Astrocyte (in vitro differentiated cells and primary cell): ENCODE measurements around the gene COL5A3. TPM values are rescaled to one million over a fixed set of nuclear protein-coding genes. Genes with fewer than 3 reads are reported as not detected.

Experiments used
- DNase-seq: peaks from one replicate; pipeline ENCODE4 v3.0.0-alpha.2; 2010; ENCODE audit warnings: low read depth
- FAIRE-seq: peaks from 2 replicates; lab custom pipeline; 2011; peaks lifted over from hg19 to GRCh38; lab: Jason Lieb, UNC
- H2AFZ ChIP-seq: 2 replicates; pipeline ENCODE4 v1.6.0; 2012; ENCODE audit warnings: low read depth, low read length, inconsistent platforms
- H3K27ac ChIP-seq: 2 replicates; pipeline ENCODE4 v1.5.1; 2011; ENCODE audit warnings: low read depth, low read length, inconsistent platforms
- H3K27me3 ChIP-seq: 2 replicates; pipeline ENCODE4 v1.6.0; 2011; ENCODE audit warnings: low read length, inconsistent platforms; ENCODE audit not compliant: insufficient read depth
- H3K36me3 ChIP-seq: 2 replicates; pipeline ENCODE4 v1.5.1; 2011; ENCODE audit warnings: low read length, inconsistent platforms; ENCODE audit not compliant: insufficient read depth
- H3K4me1 ChIP-seq: 2 replicates; pipeline ENCODE4 v1.5.1; 2011; ENCODE audit warnings: low read length, inconsistent platforms; ENCODE audit not compliant: insufficient read depth
- H3K4me2 ChIP-seq: 2 replicates; pipeline ENCODE4 v1.6.0; 2012; ENCODE audit warnings: low read length, inconsistent platforms
- H3K4me3 ChIP-seq: 2 replicates; pipeline ENCODE4 v1.5.1; 2011; ENCODE audit warnings: low read depth, mild to moderate bottlenecking, low read length, inconsistent platforms; ENCODE audit not compliant: insufficient read depth
- H3K79me2 ChIP-seq: 2 replicates; pipeline ENCODE4 v1.6.0; 2012; ENCODE audit warnings: mild to moderate bottlenecking, low read length, inconsistent platforms; ENCODE audit not compliant: insufficient read depth
- H3K9ac ChIP-seq: 2 replicates; pipeline ENCODE4 v1.6.0; 2012; ENCODE audit warnings: mild to moderate bottlenecking, low read length, inconsistent platforms
- H3K9me3 ChIP-seq: 2 replicates; pipeline ENCODE4 v1.5.1; 2012; ENCODE audit warnings: low read depth, mild to moderate bottlenecking, low read length, inconsistent platforms; ENCODE audit not compliant: insufficient read depth
- H4K20me1 ChIP-seq: 2 replicates; pipeline ENCODE4 v1.6.0; 2012; ENCODE audit warnings: low read length, inconsistent platforms; ENCODE audit not compliant: insufficient read depth
- H3K27ac Mint-ChIP-seq: one replicate; pipeline ENCODE4 v1.8.0; 2021; ENCODE audit warnings: mild to moderate bottlenecking, mixed read lengths; ENCODE audit not compliant: unreplicated experiment
- H3K27me3 Mint-ChIP-seq: one replicate; pipeline ENCODE4 v1.8.0; 2021; ENCODE audit warnings: low read depth, mixed read lengths; ENCODE audit not compliant: unreplicated experiment
- H3K36me3 Mint-ChIP-seq: one replicate; pipeline ENCODE4 v1.8.0; 2021; ENCODE audit warnings: low read depth, mixed read lengths; ENCODE audit not compliant: unreplicated experiment
- H3K4me1 Mint-ChIP-seq: one replicate; pipeline ENCODE4 v1.8.0; 2021; ENCODE audit warnings: low read depth, mixed read lengths; ENCODE audit not compliant: unreplicated experiment
- H3K4me3 Mint-ChIP-seq: one replicate; pipeline ENCODE4 v1.8.0; 2021; ENCODE audit warnings: mild to moderate bottlenecking, moderate library complexity, mixed read lengths; ENCODE audit not compliant: unreplicated experiment
- H3K9me3 Mint-ChIP-seq: one replicate; pipeline ENCODE4 v1.8.0; 2021; ENCODE audit warnings: mild to moderate bottlenecking, mixed read lengths; ENCODE audit not compliant: unreplicated experiment
- EZH2 ChIP-seq: IDR thresholded peaks from 2 replicates; pipeline ENCODE4 v1.6.1; 2012; ENCODE audit warnings: mild to moderate bottlenecking, low read length, inconsistent platforms; ENCODE audit not compliant: insufficient read depth
- total RNA-seq: library from RNA; stranded (reverse); gene quantifications from 2 replicates; pipeline ENCODE4 v1.2.1, GENCODE V29; 2021
- TF ChIP-seq, protein P1 (sequence below): IDR thresholded peaks from 2 replicates; pipeline ENCODE4 v1.5.1; 2011; ENCODE audit warnings: low read depth, mild to moderate bottlenecking, inconsistent platforms, low read length, moderate library complexity; ENCODE audit not compliant: insufficient read depth

COL5A3 gene
- total RNA-seq, 1 donor from 2014 or later: 22.2 TPM

- Mint-ChIP-seq H3K4me1 (peaks cover 2% of the 10 kb centered on the region), H3K9me3 (no peaks in the 10 kb centered on the region), H3K27ac (no peak overlapping the region), H3K36me3 (peaks cover 5% of the 10 kb centered on the region), H3K4me3 (no peak overlapping the region), H3K27me3 (peaks cover 2% of the 10 kb centered on the region)
- Histone ChIP-seq H3K4me1 (no peaks in the 10 kb centered on the region), H3K4me3 (no peak overlapping the region), H3K9ac (no peak overlapping the region), H3K9me3 (no peaks in the 10 kb centered on the region), H4K20me1 (no peaks in the 10 kb centered on the region), H3K4me2 (no peak overlapping the region), H3K27me3 (no peaks in the 10 kb centered on the region), H3K36me3 (no peaks in the 10 kb centered on the region), H3K79me2 (no peaks in the 10 kb centered on the region), H3K27ac (no peak overlapping the region), H2AFZ (no peak overlapping the region)
- DNase-seq (no peak), FAIRE-seq (no peak)
- TF ChIP-seq, protein P1, sequence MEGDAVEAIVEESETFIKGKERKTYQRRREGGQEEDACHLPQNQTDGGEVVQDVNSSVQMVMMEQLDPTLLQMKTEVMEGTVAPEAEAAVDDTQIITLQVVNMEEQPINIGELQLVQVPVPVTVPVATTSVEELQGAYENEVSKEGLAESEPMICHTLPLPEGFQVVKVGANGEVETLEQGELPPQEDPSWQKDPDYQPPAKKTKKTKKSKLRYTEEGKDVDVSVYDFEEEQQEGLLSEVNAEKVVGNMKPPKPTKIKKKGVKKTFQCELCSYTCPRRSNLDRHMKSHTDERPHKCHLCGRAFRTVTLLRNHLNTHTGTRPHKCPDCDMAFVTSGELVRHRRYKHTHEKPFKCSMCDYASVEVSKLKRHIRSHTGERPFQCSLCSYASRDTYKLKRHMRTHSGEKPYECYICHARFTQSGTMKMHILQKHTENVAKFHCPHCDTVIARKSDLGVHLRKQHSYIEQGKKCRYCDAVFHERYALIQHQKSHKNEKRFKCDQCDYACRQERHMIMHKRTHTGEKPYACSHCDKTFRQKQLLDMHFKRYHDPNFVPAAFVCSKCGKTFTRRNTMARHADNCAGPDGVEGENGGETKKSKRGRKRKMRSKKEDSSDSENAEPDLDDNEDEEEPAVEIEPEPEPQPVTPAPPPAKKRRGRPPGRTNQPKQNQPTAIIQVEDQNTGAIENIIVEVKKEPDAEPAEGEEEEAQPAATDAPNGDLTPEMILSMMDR: no peak
- TF ChIP-seq EZH2: no peak
These were observed 28.7 kb downstream of the COL5A3 start for GRCh38 chr19:9981406-9982260.

DNA sequence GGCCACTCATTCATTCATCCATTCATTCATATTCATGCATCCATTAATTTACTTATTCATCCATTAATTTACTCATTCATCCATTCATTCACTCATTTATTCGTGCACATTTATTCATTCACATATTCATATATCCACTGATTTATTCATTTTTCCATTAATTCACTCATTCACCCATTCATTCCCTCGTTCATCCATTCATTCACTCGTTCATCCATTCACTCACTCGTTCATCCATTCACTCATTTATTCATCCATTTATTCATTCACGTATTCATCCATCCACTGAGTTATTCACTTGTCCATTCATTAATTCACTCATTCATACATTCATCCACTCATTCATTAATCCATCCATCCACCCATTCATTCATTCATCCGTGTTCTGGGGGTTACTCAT, 38.2 kb downstream of the COL5A3 start:
- no peak overlapping the region for H3K4me3 ChIP-seq
- H3K36me3 Mint-ChIP-seq: peaks cover 24% of the 10 kb centered on the region
- peaks cover 7% of the 10 kb centered on the region for H3K9me3 Mint-ChIP-seq
- H3K4me1 Mint-ChIP-seq: no peaks in the 10 kb centered on the region
- H2AFZ ChIP-seq: no peak overlapping the region
- DNase-seq (no peak), FAIRE-seq (no peak)
- H3K4me2 ChIP-seq: no peak overlapping the region
- H3K36me3 ChIP-seq: no peaks in the 10 kb centered on the region
- no peak overlapping the region for H3K4me3 Mint-ChIP-seq
- H3K79me2 ChIP-seq: no peaks in the 10 kb centered on the region
- H4K20me1 ChIP-seq: no peaks in the 10 kb centered on the region
- H3K9ac ChIP-seq: no peak overlapping the region
- TF ChIP-seq EZH2: no peak
- TF ChIP-seq, protein P1: no peak
- H3K27me3 ChIP-seq: peaks cover 2% of the 10 kb centered on the region
- no peaks in the 10 kb centered on the region for H3K4me1 ChIP-seq
- H3K27ac Mint-ChIP-seq: no peak overlapping the region
- no peak overlapping the region for H3K27ac ChIP-seq
- H3K9me3 ChIP-seq: no peaks in the 10 kb centered on the region
- peaks cover 23% of the 10 kb centered on the region for H3K27me3 Mint-ChIP-seq
